Measurements from ENCODE around the gene GYG2. TPM values are rescaled to one million over a fixed set of nuclear protein-coding genes. Genes with fewer than 3 reads are reported as not detected.
"Not testable (repeated sequence)": the region's sequence is repeated elsewhere in the genome, so short reads cannot be mapped to it uniquely, and the experiment has no call there.

The GYG2 gene
- total RNA-seq, 1 donor from 2014 or later: 75.6 TPM

DNA sequence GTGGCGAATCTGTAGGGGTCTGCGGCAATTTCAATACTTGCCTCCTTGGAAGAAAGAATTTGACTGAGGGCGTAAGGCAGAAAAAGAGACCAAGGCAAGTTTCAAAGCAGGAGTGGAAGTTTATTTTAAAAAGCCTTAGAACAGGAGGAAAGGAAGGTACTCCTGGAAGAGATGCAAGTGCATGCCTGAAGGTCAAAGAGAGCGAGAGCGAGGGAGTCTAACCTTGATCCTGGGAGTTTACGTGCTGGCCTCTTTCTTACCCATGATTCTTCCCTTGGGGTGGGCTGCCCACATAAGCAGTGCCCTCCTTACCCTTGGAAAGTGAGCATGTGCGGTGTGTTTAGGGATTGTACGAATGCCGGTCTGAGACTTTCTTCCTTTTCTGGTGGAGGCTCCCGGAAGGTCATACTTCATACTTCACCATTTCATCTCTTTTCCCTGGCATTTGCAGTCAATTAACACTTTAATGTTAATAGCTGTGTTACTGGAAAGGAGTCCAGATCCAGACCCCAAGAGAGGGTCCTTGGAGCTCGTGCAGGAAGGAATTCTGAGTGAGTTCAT lies 60.4 kb downstream of the GYG2 start:
- TF ChIP-seq, protein P1, sequence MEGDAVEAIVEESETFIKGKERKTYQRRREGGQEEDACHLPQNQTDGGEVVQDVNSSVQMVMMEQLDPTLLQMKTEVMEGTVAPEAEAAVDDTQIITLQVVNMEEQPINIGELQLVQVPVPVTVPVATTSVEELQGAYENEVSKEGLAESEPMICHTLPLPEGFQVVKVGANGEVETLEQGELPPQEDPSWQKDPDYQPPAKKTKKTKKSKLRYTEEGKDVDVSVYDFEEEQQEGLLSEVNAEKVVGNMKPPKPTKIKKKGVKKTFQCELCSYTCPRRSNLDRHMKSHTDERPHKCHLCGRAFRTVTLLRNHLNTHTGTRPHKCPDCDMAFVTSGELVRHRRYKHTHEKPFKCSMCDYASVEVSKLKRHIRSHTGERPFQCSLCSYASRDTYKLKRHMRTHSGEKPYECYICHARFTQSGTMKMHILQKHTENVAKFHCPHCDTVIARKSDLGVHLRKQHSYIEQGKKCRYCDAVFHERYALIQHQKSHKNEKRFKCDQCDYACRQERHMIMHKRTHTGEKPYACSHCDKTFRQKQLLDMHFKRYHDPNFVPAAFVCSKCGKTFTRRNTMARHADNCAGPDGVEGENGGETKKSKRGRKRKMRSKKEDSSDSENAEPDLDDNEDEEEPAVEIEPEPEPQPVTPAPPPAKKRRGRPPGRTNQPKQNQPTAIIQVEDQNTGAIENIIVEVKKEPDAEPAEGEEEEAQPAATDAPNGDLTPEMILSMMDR (conservative IDR thresholded peaks at IDR 0.05): no peak
- Mint-ChIP-seq H3K9me3 (no peaks in the 10 kb centered on the region), H3K27me3 (ENCODE audit: low read depth) (no peaks in the 10 kb centered on the region), H3K4me3 (no peak overlapping the region), H3K36me3 (ENCODE audit: low read depth) (peaks cover 7% of the 10 kb centered on the region), H3K27ac (ENCODE audit: unreplicated experiment) (peak overlapping the region; percentile 30), H3K4me1 (peaks cover 29% of the 10 kb centered on the region)
- DNase-seq (ENCODE audit: low read depth, low spot score): no peak

DNA sequence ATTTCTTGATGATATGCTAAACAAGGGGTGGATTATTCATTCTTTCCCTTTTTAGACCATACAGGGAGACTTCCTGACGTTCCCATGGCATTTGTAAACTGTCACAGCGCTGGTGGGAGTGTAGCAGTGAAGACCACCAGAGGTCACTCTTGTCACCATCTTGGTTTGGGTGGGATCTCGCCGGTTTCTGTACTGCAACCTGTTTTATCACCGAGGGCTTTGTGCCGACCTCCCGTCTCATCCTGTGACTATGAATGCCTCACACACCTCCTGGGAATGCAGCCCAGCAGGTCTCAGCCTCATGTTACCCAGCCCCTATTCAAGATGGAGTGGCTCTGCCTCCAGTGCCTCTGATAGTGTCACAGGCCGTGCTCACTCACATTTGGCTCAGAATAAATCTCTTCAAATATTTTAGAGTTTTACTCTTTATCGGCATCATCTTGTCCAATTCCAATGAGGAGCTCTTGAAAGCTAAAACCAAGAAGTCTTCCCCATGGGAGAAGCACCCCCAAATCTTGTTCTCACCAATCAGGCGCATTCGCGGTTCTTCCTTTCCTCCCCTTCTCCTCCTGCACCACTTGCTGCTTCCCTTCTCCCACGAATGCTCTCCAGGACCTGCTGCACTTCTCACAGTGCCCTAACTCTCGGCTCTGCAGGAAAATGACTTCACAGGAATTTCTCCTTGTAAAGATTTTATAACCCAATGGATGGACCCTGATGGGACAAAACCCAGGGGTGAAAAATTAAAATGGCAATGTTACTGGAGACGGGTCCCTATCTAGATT lies 61.2 kb downstream of the GYG2 start:
- DNase-seq (ENCODE audit: low read depth, low spot score): peak; percentile 42
- TF ChIP-seq, protein P1 (conservative IDR thresholded peaks at IDR 0.05): peak; percentile 68
- H3K27ac Mint-ChIP-seq (ENCODE audit: unreplicated experiment): peak overlapping the region; percentile 2
- peaks cover 36% of the 10 kb centered on the region for H3K4me1 Mint-ChIP-seq
- not testable (repeated sequence) for H3K4me3 Mint-ChIP-seq; H3K36me3 Mint-ChIP-seq (ENCODE audit: low read depth); H3K27me3 Mint-ChIP-seq (ENCODE audit: low read depth); H3K9me3 Mint-ChIP-seq

DNA sequence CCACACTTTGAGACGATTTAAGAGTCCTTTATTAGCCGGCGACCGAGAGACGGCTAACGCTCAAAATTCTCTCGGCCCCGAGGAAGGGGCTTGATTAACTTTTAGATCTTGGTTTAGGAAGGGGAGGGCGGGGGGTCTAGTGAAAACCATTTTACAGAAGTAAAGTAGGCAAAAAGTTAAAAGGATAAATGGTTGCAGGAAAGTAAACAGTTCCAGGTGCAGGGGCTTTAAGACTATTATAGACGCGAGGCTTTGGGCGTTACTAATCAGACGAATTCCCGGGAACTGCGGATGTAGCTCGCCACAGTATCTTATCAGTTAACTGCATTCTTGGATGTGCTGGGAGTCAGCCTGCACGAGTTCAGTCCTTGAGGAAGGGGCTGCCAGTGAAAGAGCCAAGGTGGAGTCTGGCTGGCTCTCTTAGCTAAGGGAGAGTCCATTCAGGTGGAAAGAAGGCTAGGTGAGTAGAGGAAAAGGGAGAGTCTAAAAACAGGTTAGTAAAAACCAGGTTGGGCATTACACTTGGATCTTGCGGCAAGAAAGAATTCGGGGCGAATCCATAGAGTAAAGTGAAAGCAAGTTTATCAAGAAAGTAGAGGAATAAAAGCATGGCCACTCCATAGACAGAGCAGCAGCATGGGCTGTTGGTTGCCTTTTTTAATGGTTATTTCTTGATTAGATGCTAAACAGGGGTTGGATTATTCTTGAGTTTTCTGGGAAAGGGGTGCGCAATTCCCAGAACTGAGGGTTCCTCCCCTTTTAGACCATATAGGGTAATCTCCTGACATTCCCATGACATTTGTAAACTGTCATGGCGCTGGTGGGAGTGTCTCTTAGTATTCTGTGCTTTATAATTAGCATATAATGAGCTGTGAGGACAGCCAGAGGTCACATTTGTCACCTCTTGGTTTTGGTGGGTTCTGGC lies 62.1 kb downstream of the GYG2 start:
- not testable (repeated sequence) for H3K4me3 Mint-ChIP-seq; H3K9me3 Mint-ChIP-seq; H3K36me3 Mint-ChIP-seq (ENCODE audit: low read depth); H3K27me3 Mint-ChIP-seq (ENCODE audit: low read depth); DNase-seq (ENCODE audit: low read depth, low spot score); H3K27ac Mint-ChIP-seq (ENCODE audit: unreplicated experiment)
- peaks cover 39% of the 10 kb centered on the region for H3K4me1 Mint-ChIP-seq

DNA sequence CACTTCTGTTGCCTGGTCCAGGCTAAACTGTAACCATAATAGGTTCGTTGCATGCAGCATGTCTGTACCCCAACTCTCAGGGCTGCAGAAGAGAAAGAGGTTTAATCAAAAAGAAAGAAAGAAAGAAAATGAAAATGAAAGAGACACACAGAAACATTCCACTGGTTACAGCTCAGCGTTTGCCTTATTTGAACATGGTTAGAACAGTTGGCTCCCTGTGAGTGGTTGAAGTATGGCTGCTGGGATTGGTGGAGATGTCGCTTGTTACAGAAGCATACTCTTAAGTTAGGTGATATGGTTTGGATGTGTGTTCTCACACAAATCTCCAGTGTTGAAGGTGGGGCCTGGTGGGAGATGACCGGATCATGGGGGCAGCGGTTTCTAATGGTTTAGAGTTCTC lies 64.1 kb downstream of the GYG2 start:
- Mint-ChIP-seq H3K36me3 (ENCODE audit: low read depth) (peaks cover 7% of the 10 kb centered on the region), H3K27me3 (ENCODE audit: low read depth) (no peaks in the 10 kb centered on the region), H3K4me3 (no peak overlapping the region), H3K9me3 (no peaks in the 10 kb centered on the region), H3K4me1 (peaks cover 47% of the 10 kb centered on the region), H3K27ac (ENCODE audit: unreplicated experiment) (no peak overlapping the region)
- no peak for DNase-seq (ENCODE audit: low read depth, low spot score)
- TF ChIP-seq, protein P1 (conservative IDR thresholded peaks at IDR 0.05): no peak

DNA sequence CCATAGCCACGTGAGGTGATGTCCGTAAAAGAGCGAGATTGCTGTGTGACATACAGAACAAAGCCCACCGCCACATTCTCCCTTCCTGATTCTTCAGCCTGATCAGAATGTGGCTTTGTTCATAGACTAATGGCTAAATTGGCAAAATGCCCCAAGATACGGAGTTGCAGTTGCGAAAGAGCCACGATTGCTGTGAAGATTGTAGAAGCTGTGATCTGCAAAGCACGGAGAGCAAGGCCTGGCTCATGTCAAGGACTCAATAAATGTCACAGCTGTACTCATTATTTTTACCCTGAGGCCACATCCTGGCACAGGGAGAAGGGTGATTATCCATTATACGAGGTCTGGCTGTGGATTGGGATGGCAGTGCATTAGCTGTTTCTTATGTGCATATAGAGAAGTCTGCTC lies 66.2 kb downstream of the GYG2 start:
- Mint-ChIP-seq H3K4me3 (no peak overlapping the region), H3K4me1 (peaks cover 44% of the 10 kb centered on the region), H3K36me3 (ENCODE audit: low read depth) (peaks cover 7% of the 10 kb centered on the region), H3K27me3 (ENCODE audit: low read depth) (no peaks in the 10 kb centered on the region), H3K9me3 (no peaks in the 10 kb centered on the region), H3K27ac (ENCODE audit: unreplicated experiment) (peak overlapping the region; percentile 87)
- no peak for DNase-seq (ENCODE audit: low read depth, low spot score)
- TF ChIP-seq, protein P1 (conservative IDR thresholded peaks at IDR 0.05): no peak
